A549 (cell line): ENCODE measurements around the gene CD80. TPM values are rescaled to one million over a fixed set of nuclear protein-coding genes. Genes with fewer than 3 reads are reported as not detected.

Experiments used
- ATAC-seq, 2 experiments: fragments of 200-7000 bp in 1 of 2; fragments of >200 bp in 1 of 2; cut with Nextera tagmentation in 1 of 2; cut with Tn5 transposase in 1 of 2; 3 replicates each; pipeline versions ENCODE4 v1.8.0 to v1.9.1; 2018 to 2020; ENCODE audit warnings: mild to moderate bottlenecking in 1 of 2, moderate library complexity in 1 of 2
- CTCF ChIA-PET: fragments of 300-600 bp; sonication (Branson Sonifier 250); formaldehyde crosslinking; extraction: SDS; loops from one replicate; lab custom pipeline; 2021; ENCODE audit warnings: antibody characterized with exemption, inconsistent platforms; lab: Yijun Ruan, JAX
- POLR2A ChIA-PET: fragments of 350-600 bp; formaldehyde crosslinking; extraction: SDS; loops from one replicate; lab custom pipeline; 2021; ENCODE audit warnings: antibody characterized with exemption, inconsistent platforms; lab: Yijun Ruan, JAX
- DNase-seq, 2 experiments: peaks; one replicate each; pipeline versions ENCODE4 v3.0.0 to v3.0.0-alpha.2; 2011 to 2016; ENCODE audit warnings: low read depth in 1 of 2, low spot score in 1 of 2
- FAIRE-seq: peaks from 2 replicates; lab custom pipeline; 2011; peaks lifted over from hg19 to GRCh38; lab: Jason Lieb, UNC
- H3K27ac ChIP-seq, 2 experiments: fragments of >200 bp; sonication (Bioruptor Twin); formaldehyde crosslinking; 3 replicates each; pipeline ENCODE4 v1.5.1; 2016 to 2017
- H3K4me1 ChIP-seq: fragments of >200 bp; sonication (Bioruptor Twin); formaldehyde crosslinking; 3 replicates; pipeline ENCODE4 v1.6.1; 2016
- H3K4me2 ChIP-seq: fragments of >200 bp; sonication (Bioruptor Twin); formaldehyde crosslinking; 3 replicates; pipeline ENCODE4 v1.6.1; 2016
- H3K4me3 ChIP-seq: fragments of >200 bp; sonication (Bioruptor Twin); formaldehyde crosslinking; 3 replicates; pipeline ENCODE4 v1.5.1; 2016
- H3K9me3 ChIP-seq: fragments of >200 bp; sonication (Bioruptor Twin); formaldehyde crosslinking; 3 replicates; pipeline ENCODE4 v1.6.1; 2016
- ATOH8 ChIP-seq: fragments of 250-450 bp; sonication (Bioruptor Pico); IDR thresholded peaks from 2 replicates; pipeline ENCODE4 v1.5.0; 2020; ENCODE audit warnings: low read depth, mild to moderate bottlenecking, moderate library complexity
- BHLHE40 ChIP-seq: IDR thresholded peaks from 2 replicates; pipeline ENCODE4 v1.6.1; 2012; ENCODE audit warnings: low read depth, low read length, inconsistent platforms
- CBX2 ChIP-seq: fragments of 200-600 bp; sonication (generic); IDR thresholded peaks from 2 replicates; pipeline ENCODE4 v1.6.1; 2016; ENCODE audit warnings: low read depth, mild to moderate bottlenecking, borderline replicate concordance
- CBX8 ChIP-seq: fragments of 200-600 bp; sonication (generic); IDR thresholded peaks from 2 replicates; pipeline ENCODE4 v1.6.1; 2016
- CEBPB ChIP-seq, 2 experiments: fragments of >200 bp in 1 of 2; sonication (Bioruptor Twin) in 1 of 2; formaldehyde crosslinking in 1 of 2; IDR thresholded peaks; 2 replicates each; pipeline ENCODE4 v1.6.1; 2012 to 2016
- EHMT2 ChIP-seq: fragments of 200-600 bp; sonication (generic); IDR thresholded peaks from 2 replicates; pipeline ENCODE4 v1.6.1; 2016; ENCODE audit warnings: antibody characterized with exemption, low read depth, mild to moderate bottlenecking, moderate library complexity
- ELK1 ChIP-seq: fragments of 150-350 bp; IDR thresholded peaks from 2 replicates; pipeline ENCODE4 v1.6.1; 2014; ENCODE audit warnings: low read depth, mild to moderate bottlenecking, low read length
- EP300 ChIP-seq, 2 experiments: fragments of >200 bp; sonication (Bioruptor Twin); formaldehyde crosslinking; IDR thresholded peaks; 2 replicates in 1 of 2; 3 replicates in 1 of 2; pipeline ENCODE4 v1.6.1; 2016 to 2017
- GATA3 ChIP-seq: IDR thresholded peaks from 2 replicates; pipeline ENCODE4 v1.6.1; 2012; ENCODE audit warnings: borderline replicate concordance
- HDAC2 ChIP-seq: fragments of 200-600 bp; sonication (generic); IDR thresholded peaks from 2 replicates; pipeline ENCODE4 v1.6.1; 2016
- KDM1A ChIP-seq: fragments of 200-600 bp; sonication (generic); IDR thresholded peaks from 2 replicates; pipeline ENCODE4 v1.6.1; 2016; ENCODE audit warnings: low read depth, mild to moderate bottlenecking
- MAFK ChIP-seq: fragments of 450-650 bp; IDR thresholded peaks from 2 replicates; pipeline ENCODE4 v1.6.1; 2014; ENCODE audit not compliant: partially characterized antibody
- MAX ChIP-seq: IDR thresholded peaks from 2 replicates; pipeline ENCODE4 v1.6.1; 2012
- NPAS2 ChIP-seq: fragments of 250-450 bp; sonication (Bioruptor Pico); IDR thresholded peaks from 2 replicates; pipeline ENCODE4 v1.8.0; 2022; ENCODE audit warnings: mild to moderate bottlenecking, moderate library complexity, borderline replicate concordance
- NR3C1 ChIP-seq: fragments of >200 bp; sonication (Bioruptor Twin); formaldehyde crosslinking; IDR thresholded peaks from 3 replicates; pipeline ENCODE4 v1.6.1; 2017
- PBX3 ChIP-seq: IDR thresholded peaks from 2 replicates; pipeline ENCODE4 v1.6.1; 2012
- POLR2A ChIP-seq: IDR thresholded peaks from 2 replicates; pipeline ENCODE4 v1.6.1; 2012; ENCODE audit warnings: mild to moderate bottlenecking, low read length
- POLR2AphosphoS2 ChIP-seq: conservative IDR thresholded peaks from 2 replicates; pipeline ENCODE4 v1.6.1; 2012; ENCODE audit warnings: low read length, improper control_type of control experiment, inconsistent platforms
- REST ChIP-seq: fragments of 200-600 bp; sonication (generic); IDR thresholded peaks from 2 replicates; pipeline ENCODE4 v1.6.1; 2016; ENCODE audit warnings: antibody characterized with exemption, mild to moderate bottlenecking, moderate library complexity
- RFX5 ChIP-seq: fragments of 450-650 bp; IDR thresholded peaks from 2 replicates; pipeline ENCODE4 v1.7.1; 2014; ENCODE audit warnings: antibody characterized with exemption, mild to moderate bottlenecking, moderate library complexity
- SMC3 ChIP-seq: fragments of >200 bp; sonication (Bioruptor Twin); formaldehyde crosslinking; IDR thresholded peaks from 3 replicates; pipeline ENCODE4 v1.6.1; 2018; ENCODE audit warnings: inconsistent platforms
- SREBF2 ChIP-seq: fragments of 450-650 bp; IDR thresholded peaks from 2 replicates; pipeline ENCODE4 v1.6.1; 2014; ENCODE audit warnings: mild to moderate bottlenecking, moderate library complexity
- TP53 ChIP-seq: fragments of 250-450 bp; sonication (Bioruptor Pico); IDR thresholded peaks from 2 replicates; pipeline ENCODE4 v1.5.0; 2021; ENCODE audit warnings: mild to moderate bottlenecking, moderate library complexity
- ZFP36 ChIP-seq: fragments of 450-650 bp; IDR thresholded peaks from 2 replicates; pipeline ENCODE4 v1.6.1; 2014; ENCODE audit warnings: borderline replicate concordance; ENCODE audit not compliant: partially characterized antibody
- WGBS: methylation state at CpG from one replicate; pipeline ENCODE4 v1.1.6; 2017; ENCODE audit errors: missing lambda C conversion rate; 5-methylcytosine and 5-hydroxymethylcytosine counted together
- polyA plus RNA-seq, 4 experiments: library from polyadenylated mRNA; depleted of rRNA in 3 of 4; stranded (reverse); fragments of >200 nt; fragmentation: RNase III in 1 of 4; extraction: RNeasy Plus Mini Kit Qiagen cat#74134 plus additional on column Dnase treatment in 1 of 4; gene quantifications; 2 replicates in 3 of 4; 3 replicates in 1 of 4; pipeline ENCODE4 v1.2.3, GENCODE V29; 2011 to 2017

The CD80 gene
- polyA plus RNA-seq, 2 of the 4 experiments (the other 2 are of a cell fraction): 0.08 TPM; not detected in 1

- no peak overlapping the region for H3K27ac ChIP-seq
- FAIRE-seq (no peak), ATAC-seq (no peak), DNase-seq (no peak)
- H3K4me1 ChIP-seq: no peaks in the 10 kb centered on the region
- 65% methylated on average over 3 of the region's 3 CpGs for WGBS
- TF ChIP-seq NR3C1: no peak
- no peak for TF ChIP-seq BHLHE40
- no peak for TF ChIP-seq SREBF2
- no peak for TF ChIP-seq CBX2
- TF ChIP-seq POLR2A: no peak
- no peak for TF ChIP-seq RFX5
- TF ChIP-seq MAFK: no peak
- no peak for TF ChIP-seq CBX8
- TF ChIP-seq HDAC2: no peak
- TF ChIP-seq POLR2AphosphoS2: no peak
- no peak for TF ChIP-seq EP300 (IDR thresholded peaks at IDR 0.05)
- no peak for TF ChIP-seq NPAS2 (CRISPR knock-in tag)
- TF ChIP-seq REST: no peak
- no peaks in the 10 kb centered on the region for H3K9me3 ChIP-seq
- CTCF ChIA-PET: no interaction called here
- POLR2A ChIA-PET: no interaction called here
- H3K4me2 ChIP-seq: no peak overlapping the region
- H3K4me3 ChIP-seq: no peak overlapping the region
Observed at GRCh38 chr3:119586733-119587172, 27.3 kb upstream of the CD80 start.

GRCh38 chr3:119585856-119586570, 26.6 kb upstream of the CD80 start:
- DNase-seq (no peak), FAIRE-seq (no peak)
- no peaks in the 10 kb centered on the region for H3K9me3 ChIP-seq
- POLR2A ChIA-PET: no interaction called here
- no peak overlapping the region for H3K27ac ChIP-seq
- 87% methylated on average over 11 of the region's 11 CpGs for WGBS
- no peak overlapping the region for H3K4me2 ChIP-seq
- no peak for TF ChIP-seq KDM1A
- no peak for TF ChIP-seq ZFP36
- TF ChIP-seq TP53 (CRISPR knock-in tag): no peak
- no peak for TF ChIP-seq CBX8
- TF ChIP-seq MAX: no peak
- no peak for TF ChIP-seq EHMT2
- TF ChIP-seq CEBPB (IDR thresholded peaks at IDR 0.05): no peak
- TF ChIP-seq PBX3: no peak
- TF ChIP-seq SMC3: no peak
- TF ChIP-seq NPAS2 (CRISPR knock-in tag): no peak
- no peak for TF ChIP-seq ATOH8 (CRISPR knock-in tag)
- no peak for TF ChIP-seq MAFK
- TF ChIP-seq GATA3: no peak
- no peak for TF ChIP-seq ELK1
- TF ChIP-seq EP300 (IDR thresholded peaks at IDR 0.05): no peak
- no peak for TF ChIP-seq SREBF2
- TF ChIP-seq, all 56 proteins: peak for 0
- CTCF ChIA-PET: no interaction called here
- Histone ChIP-seq H3K4me1 (no peaks in the 10 kb centered on the region), H3K4me3 (no peak overlapping the region)
- ATAC-seq: no peak
